Activated CD8-positive, alpha-beta T cell treated with anti-CD3 and anti-CD28 coated beads for 36 hours (primary cell): Measurements from ENCODE around the gene OR56A4. TPM values are rescaled to one million over a fixed set of nuclear protein-coding genes. Genes with fewer than 3 reads are reported as not detected.

ENCODE experiments used
- ATAC-seq: fragments of 200-7000 bp; cut with Tn5 transposase; one replicate; pipeline ENCODE4 v1.10.0; 2021; ENCODE audit warnings: mild to moderate bottlenecking, moderate library complexity
- CTCF ChIA-PET: fragments of 350-600 bp; sonication (Branson Sonifier 250); formaldehyde crosslinking; loops from one replicate; lab custom pipeline; 2021; ENCODE audit warnings: antibody characterized with exemption; lab: Charles Lee
- POLR2A ChIA-PET: fragments of 350-600 bp; sonication (Branson Sonifier 250); formaldehyde crosslinking; loops from one replicate; lab custom pipeline; 2021; ENCODE audit warnings: antibody characterized with exemption; lab: Charles Lee
- DNase-seq: peaks from one replicate; pipeline ENCODE4 v3.0.0-alpha.2; 2020
- H3K27ac Mint-ChIP-seq: one replicate; pipeline ENCODE4 v1.8.0; 2021; ENCODE audit warnings: mild to moderate bottlenecking, mixed read lengths
- H3K27me3 Mint-ChIP-seq: one replicate; pipeline ENCODE4 v1.8.0; 2021; ENCODE audit warnings: mixed read lengths
- H3K36me3 Mint-ChIP-seq: one replicate; pipeline ENCODE4 v1.8.0; 2021; ENCODE audit warnings: low read depth, mixed read lengths
- H3K4me1 Mint-ChIP-seq: one replicate; pipeline ENCODE4 v1.8.0; 2021; ENCODE audit warnings: low read depth, mixed read lengths
- H3K4me3 Mint-ChIP-seq: one replicate; pipeline ENCODE4 v1.8.0; 2021; ENCODE audit warnings: mild to moderate bottlenecking, moderate library complexity, mixed read lengths
- H3K9me3 Mint-ChIP-seq: one replicate; pipeline ENCODE4 v1.8.0; 2021; ENCODE audit warnings: mixed read lengths
- CTCF ChIP-seq: fragments of 200-600 bp; IDR thresholded peaks from one replicate; pipeline ENCODE4 v1.8.0; 2022; ENCODE audit warnings: antibody characterized with exemption, mild to moderate bottlenecking
- intact Hi-C: fragments of 100-400 bp; cut with micrococcal nuclease; formaldehyde crosslinking; loops from one replicate; pipeline ENCODE4 v1.10.0; 2022
- total RNA-seq, 2 experiments: library from RNA; stranded (reverse); gene quantifications; one replicate each; pipeline ENCODE4 v1.2.3, GENCODE V29; 2021

Gene OR56A4
- total RNA-seq, 2 experiments from 2014 or later: not detected

- CTCF ChIA-PET: no interaction called here
- no peak overlapping the region for H3K4me3 Mint-ChIP-seq
- ATAC-seq (no peak), DNase-seq (no peak)
- no peak overlapping the region for H3K27ac Mint-ChIP-seq
- no peaks in the 10 kb centered on the region for H3K9me3 Mint-ChIP-seq
- H3K27me3 Mint-ChIP-seq: peaks cover 5% of the 10 kb centered on the region
- intact Hi-C loops: no loop called here
- POLR2A ChIA-PET: no interaction called here
- TF ChIP-seq CTCF: no peak
- H3K36me3 Mint-ChIP-seq: no peaks in the 10 kb centered on the region
- H3K4me1 Mint-ChIP-seq: no peaks in the 10 kb centered on the region
Observed at GRCh38 chr11:5989203-5989602, 17.5 kb downstream of the OR56A4 start.

- no peak for TF ChIP-seq CTCF
- no peak for ATAC-seq
- CTCF ChIA-PET: no interaction called here
- intact Hi-C loops: no loop called here
- Mint-ChIP-seq H3K27me3 (peaks cover 15% of the 10 kb centered on the region), H3K9me3 (no peaks in the 10 kb centered on the region), H3K4me1 (no peaks in the 10 kb centered on the region), H3K27ac (no peak within 1 kb of the TSS), H3K36me3 (no peaks in the 10 kb centered on the region), H3K4me3 (no peak within 1 kb of the TSS)
- POLR2A ChIA-PET: no interaction called here
- DNase-seq: no peak
Observed at GRCh38 chr11:5986885-5987284, 19.9 kb downstream of the OR56A4 start, which contains the start of gene OR52L1. OR52L1 (minus strand) TSS chr11:5986985; CDS start chr11:5986930, 55 bp downstream.

- Mint-ChIP-seq H3K4me1 (no peaks in the 10 kb centered on the region), H3K27me3 (peaks cover 15% of the 10 kb centered on the region), H3K27ac (no peak overlapping the region), H3K9me3 (peaks cover 2% of the 10 kb centered on the region), H3K36me3 (no peaks in the 10 kb centered on the region), H3K4me3 (no peak overlapping the region)
- ATAC-seq (no peak), DNase-seq (no peak)
- POLR2A ChIA-PET: no interaction called here
- TF ChIP-seq CTCF: no peak
- intact Hi-C loops: no loop called here
- CTCF ChIA-PET: no interaction called here
Observed at GRCh38 chr11:5983443-5983842, 23.3 kb downstream of the OR56A4 start.

GRCh38 chr11:5973530-5973929, 33.2 kb downstream of the OR56A4 start:
- no peak overlapping the region for H3K4me3 Mint-ChIP-seq
- no peak for TF ChIP-seq CTCF
- no peaks in the 10 kb centered on the region for H3K4me1 Mint-ChIP-seq
- H3K27me3 Mint-ChIP-seq: peaks cover 3% of the 10 kb centered on the region
- ATAC-seq: no peak
- peaks cover 2% of the 10 kb centered on the region for H3K9me3 Mint-ChIP-seq
- DNase-seq: no peak
- ChIA-PET CTCF (no interaction called here), POLR2A (no interaction called here)
- no peaks in the 10 kb centered on the region for H3K36me3 Mint-ChIP-seq
- intact Hi-C loops: no loop called here
- no peak overlapping the region for H3K27ac Mint-ChIP-seq

- POLR2A ChIA-PET: no interaction called here
- CTCF ChIA-PET: no interaction called here
Observed at GRCh38 chr11:5968394-5968793, 38.4 kb downstream of the OR56A4 start, which contains the start of gene OR56A5. OR56A5 (minus strand) TSS chr11:5968494; CDS start chr11:5968494, 0 bp downstream.

More at GRCh38 chr11:5968394-5968793, 38.4 kb downstream of the OR56A4 start, which contains the start of gene OR56A5:
- DNase-seq (no peak), ATAC-seq (no peak)
- Mint-ChIP-seq H3K9me3 (peaks cover 6% of the 10 kb centered on the region), H3K27ac (no peak within 1 kb of the TSS), H3K27me3 (peaks cover 10% of the 10 kb centered on the region), H3K36me3 (no peaks in the 10 kb centered on the region), H3K4me1 (no peaks in the 10 kb centered on the region), H3K4me3 (no peak within 1 kb of the TSS)
- TF ChIP-seq CTCF: no peak
- intact Hi-C loops: no loop called here
